Brain pericyte (primary cell): ENCODE data around the gene PIK3C2G.

ENCODE experiments used
- DNase-seq: peaks from one replicate; pipeline ENCODE4 v3.0.0-alpha.2; 2012; ENCODE audit warnings: low read depth, low spot score

The PIK3C2G gene

GRCh38 chr12:18340186-18340585, 78.9 kb downstream of the PIK3C2G start:
- DNase-seq = no peak

- no peak for DNase-seq
These were observed 79.5 kb downstream of the PIK3C2G start for GRCh38 chr12:18340786-18341185.

DNA sequence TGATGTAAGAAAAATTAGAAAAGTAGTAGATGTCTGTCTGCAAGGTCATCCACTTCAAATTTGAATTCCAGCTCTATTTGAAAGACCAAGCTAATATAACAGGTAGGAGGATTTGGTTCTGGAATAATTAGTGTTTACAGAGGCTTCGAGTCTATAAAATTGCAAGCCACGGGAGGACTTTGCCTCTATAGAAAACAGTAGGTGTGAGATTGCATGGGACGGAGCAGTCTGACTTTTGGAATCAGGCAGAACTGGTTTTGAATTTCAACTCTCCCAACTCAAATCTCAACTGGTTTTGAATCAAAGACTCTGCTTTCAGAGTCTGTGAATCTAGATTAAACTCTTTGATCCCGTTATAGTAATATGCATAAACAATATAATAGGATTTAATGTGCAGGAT, 82.4 kb downstream of the PIK3C2G start:
- DNase-seq = no peak

DNA sequence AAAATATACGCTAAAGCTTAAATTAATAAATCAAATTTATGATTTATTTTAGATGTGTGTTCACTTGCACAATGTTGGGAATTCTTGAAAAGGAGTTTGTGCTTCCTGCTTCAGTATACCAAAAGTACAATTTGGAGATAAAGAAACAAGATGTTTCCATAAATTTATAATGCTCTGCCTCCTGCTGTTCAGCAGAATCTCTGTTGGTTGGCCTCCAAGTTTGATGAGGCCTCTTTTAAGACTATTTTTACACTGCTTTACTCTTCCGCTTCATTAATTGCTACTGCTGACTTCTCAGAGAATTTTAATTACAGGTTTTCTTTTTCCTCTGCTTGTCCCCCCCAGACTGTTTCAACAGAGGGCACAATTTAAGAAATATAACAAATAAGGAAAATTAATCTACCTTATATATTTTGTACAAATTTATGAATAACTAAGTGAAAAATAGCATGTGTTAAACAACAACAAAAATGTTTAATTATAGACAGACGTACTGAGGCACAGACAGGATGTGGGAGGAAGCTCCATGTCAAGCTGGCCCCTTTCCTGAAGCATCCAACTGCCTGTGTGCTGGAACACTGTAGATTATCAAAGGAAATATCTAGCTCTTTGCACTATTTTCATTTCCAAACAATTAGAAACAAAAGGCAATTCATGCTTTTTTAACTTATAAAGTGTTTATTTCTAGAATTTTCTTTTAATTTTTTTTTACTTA, 83.9 kb downstream of the PIK3C2G start:
- DNase-seq = no peak

DNA sequence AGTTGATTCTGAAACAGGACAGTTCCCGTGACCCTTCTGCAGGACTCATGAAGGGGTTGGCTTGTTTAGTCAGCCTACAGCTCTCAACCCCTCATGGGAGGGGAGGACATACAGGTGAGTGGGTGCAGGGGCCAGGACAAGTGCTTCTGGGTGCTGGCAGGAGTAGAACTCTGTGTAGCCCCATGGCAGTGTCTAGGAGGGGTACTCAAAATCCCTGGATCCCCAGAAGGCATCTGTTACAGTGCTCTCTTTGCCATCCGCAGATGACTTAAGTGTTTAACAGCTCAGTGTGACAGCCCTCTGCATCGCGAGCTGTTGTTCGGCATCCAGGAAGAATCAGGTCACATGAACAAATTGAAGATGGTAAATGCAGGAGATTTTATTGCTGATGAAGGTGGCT, 91.0 kb downstream of the PIK3C2G start:
- no peak for DNase-seq

DNA sequence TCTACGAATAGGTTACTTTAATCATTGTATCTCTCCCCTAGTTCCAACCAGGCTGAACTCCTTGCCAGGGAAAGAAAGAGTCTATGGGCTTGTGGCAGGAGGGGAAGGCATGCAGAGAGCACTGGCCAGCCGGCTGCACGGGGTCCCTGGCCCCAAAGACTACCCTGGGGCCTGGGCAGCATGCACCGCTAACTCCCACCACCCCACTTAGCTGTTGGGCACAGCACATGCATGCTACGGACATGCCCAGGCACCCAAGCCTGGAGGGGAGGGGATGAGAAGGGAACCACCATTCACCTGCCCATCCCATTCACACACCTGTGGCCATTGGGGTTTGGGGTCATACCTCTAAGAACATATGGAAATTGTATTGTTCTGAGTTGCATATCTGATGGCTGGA, 94.1 kb downstream of the PIK3C2G start:
- no peak for DNase-seq

DNA sequence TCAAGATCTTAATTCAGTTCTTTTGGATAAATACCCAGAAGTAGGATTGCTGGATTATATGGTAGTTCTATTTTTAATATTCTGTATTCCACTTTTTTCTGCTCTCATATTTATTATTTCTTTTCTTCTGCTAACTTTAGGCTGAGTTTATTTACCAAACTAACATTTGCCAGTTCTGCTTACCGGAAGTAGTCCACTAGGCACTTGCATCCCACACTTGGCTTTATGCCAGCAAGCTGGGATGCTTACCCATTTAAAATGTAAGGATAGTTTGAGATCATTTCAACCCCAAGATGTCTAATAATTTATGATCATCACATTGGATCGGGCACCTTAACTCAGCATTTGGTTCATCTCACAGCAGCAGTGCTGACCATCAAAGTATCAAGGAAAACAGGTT, 96.8 kb downstream of the PIK3C2G start:
- DNase-seq = no peak

- DNase-seq = no peak
These were observed 97.6 kb downstream of the PIK3C2G start for GRCh38 chr12:18358930-18359329.

DNA sequence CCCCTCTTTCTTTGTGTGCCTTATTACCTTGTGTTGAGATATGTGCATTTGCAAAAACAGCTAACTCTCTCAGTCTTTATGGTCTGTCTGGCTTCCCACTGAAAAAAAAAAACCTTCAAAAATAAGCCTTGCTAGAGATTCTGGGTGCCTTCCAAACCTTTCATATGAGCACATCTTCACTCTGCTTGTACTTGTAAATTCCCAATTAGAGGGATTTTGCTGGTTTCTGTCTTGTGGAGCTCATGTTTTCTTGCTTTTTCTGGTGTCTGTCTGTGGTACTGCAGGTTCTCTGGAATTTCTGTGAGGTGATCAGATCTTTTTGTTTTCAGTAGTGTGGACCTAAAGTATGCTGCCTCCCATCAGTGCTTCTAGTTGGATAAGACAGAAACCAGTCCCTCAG, 100.1 kb downstream of the PIK3C2G start:
- DNase-seq = no peak

- no peak for DNase-seq
These were observed 102.0 kb downstream of the PIK3C2G start for GRCh38 chr12:18363321-18363720.

DNA sequence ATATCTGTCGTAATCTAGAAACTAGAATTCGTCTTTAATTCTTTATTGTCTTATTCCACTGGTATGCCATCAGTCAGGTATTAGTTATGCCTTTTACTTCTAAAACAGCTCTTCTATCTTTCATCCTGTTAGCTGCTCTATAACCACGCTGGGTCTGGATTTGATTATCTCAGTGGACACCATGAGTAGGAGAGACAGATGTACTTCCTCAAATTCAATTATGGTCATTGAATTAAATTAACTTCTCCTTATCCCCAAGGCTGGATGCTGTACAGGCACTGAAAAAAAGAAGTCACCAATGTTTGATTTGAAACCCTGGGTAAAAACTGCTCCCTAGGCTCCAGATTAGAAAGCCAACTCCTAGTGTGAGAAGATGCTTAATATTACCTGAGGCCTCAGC, 107.3 kb downstream of the PIK3C2G start:
- DNase-seq = no peak

- no peak for DNase-seq
These were observed 111.9 kb downstream of the PIK3C2G start for GRCh38 chr12:18373181-18373580.

DNA sequence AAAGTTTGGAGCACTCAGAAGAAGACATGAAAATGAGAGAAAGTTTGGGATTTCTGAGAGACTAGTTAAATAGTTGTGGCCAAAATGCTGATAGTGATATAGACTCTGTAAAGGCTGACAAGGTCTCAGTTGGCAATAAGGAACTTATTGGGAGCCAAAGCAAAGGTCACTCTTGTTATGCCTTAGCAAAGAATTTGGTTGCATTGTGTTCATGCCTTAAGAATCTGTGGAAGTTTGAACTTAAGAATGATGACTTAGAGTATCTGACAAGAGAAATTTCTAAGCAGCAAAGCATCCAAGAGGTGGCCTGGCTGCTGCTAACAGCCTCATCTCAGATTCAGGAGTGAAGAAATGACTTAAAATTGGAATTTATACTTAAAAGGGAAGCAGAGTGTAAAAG, 113.8 kb downstream of the PIK3C2G start:
- no peak for DNase-seq

- no peak for DNase-seq
These were observed 114.3 kb downstream of the PIK3C2G start for GRCh38 chr12:18375583-18375982.

DNA sequence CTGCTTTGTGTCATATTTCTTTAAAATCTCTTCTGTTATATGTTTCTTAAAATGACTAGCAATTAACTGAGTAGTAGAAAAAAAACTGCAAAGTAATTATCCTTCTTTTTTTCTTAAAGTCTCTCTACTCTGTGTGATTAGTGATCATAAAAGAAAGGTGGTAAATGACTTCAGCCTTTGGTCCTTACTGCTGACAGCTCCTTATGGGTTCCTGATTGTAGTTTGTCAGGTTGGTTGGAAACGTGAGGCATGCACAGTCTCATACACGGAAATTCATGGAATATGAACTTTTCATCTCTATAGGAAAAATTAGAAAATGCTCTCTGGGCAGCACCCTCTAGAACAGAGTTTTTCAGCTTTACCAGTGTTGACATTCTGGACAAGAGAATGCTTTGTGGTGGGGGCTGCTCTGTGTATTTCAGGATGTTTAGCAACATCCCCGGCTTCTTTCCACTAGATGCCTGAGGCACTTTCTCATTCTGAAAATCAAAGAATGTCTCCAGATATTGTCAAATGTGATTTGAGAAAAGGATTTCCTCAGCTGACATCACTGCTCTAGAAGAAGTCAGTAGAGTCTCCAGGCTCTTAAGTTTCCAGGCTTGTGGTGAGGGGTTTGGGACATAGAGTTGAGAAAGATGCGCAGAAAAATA, 121.0 kb downstream of the PIK3C2G start:
- DNase-seq = no peak

DNA sequence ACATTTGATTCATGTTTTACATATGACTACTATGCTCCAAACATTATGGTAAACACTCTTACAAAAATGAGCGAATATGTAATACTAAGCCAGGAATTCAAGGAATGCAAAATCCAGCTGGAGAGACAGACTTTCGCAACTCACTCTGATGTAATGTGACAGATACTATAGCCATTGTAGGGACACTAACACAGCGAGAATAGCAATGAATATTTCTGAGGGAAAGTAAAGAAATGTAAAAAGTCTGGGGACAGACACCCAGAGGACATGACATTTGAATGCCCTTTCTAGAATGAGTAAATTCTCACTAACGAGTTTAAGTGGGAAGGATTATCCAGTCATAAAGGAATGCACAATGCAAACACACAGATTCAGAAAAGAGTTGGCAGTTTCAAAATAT, 121.9 kb downstream of the PIK3C2G start:
- peak; percentile 8 for DNase-seq

GRCh38 chr12:18387706-18388105, 126.4 kb downstream of the PIK3C2G start:
- no peak for DNase-seq

GRCh38 chr12:18389820-18390219, 128.5 kb downstream of the PIK3C2G start:
- no peak for DNase-seq

- no peak for DNase-seq
These were observed 129.8 kb downstream of the PIK3C2G start for GRCh38 chr12:18391151-18391550.

- DNase-seq = no peak
These were observed 133.4 kb downstream of the PIK3C2G start for GRCh38 chr12:18394742-18395141.

GRCh38 chr12:18400186-18400585, 138.9 kb downstream of the PIK3C2G start:
- peak; percentile 33 for DNase-seq

GRCh38 chr12:18402872-18403611, 141.7 kb downstream of the PIK3C2G start:
- DNase-seq = no peak

- DNase-seq = no peak
These were observed 150.1 kb downstream of the PIK3C2G start for GRCh38 chr12:18411453-18411852.
